Nephron progenitor cell (in vitro differentiated cells): Measurements from ENCODE around the gene TBL1X.

Experiments used
- DNase-seq: peaks from one replicate; pipeline ENCODE4 v3.0.0; 2021
- H3K27ac Mint-ChIP-seq: 2 replicates; pipeline ENCODE4 v1.8.0; 2021; ENCODE audit warnings: mild to moderate bottlenecking, moderate library complexity, mixed read lengths
- H3K27me3 Mint-ChIP-seq: 2 replicates; pipeline ENCODE4 v1.8.0; 2021; ENCODE audit warnings: mild to moderate bottlenecking, low read depth, mixed read lengths; ENCODE audit not compliant: poor library complexity
- H3K36me3 Mint-ChIP-seq: 2 replicates; pipeline ENCODE4 v1.8.0; 2021; ENCODE audit warnings: low read depth, mixed read lengths
- H3K4me1 Mint-ChIP-seq: 2 replicates; pipeline ENCODE4 v1.8.0; 2021; ENCODE audit warnings: mixed read lengths
- H3K4me3 Mint-ChIP-seq: 2 replicates; pipeline ENCODE4 v1.8.0; 2021; ENCODE audit warnings: mild to moderate bottlenecking, moderate library complexity, mixed read lengths
- H3K9me3 Mint-ChIP-seq: 2 replicates; pipeline ENCODE4 v1.8.0; 2021; ENCODE audit warnings: mild to moderate bottlenecking, moderate library complexity, mixed read lengths
- CTCF ChIP-seq: fragments of 200-600 bp; sonication (generic); IDR thresholded peaks from 2 replicates; pipeline ENCODE4 v1.5.0; 2021; ENCODE audit warnings: antibody characterized with exemption

TBL1X gene

GRCh38 chrX:9605484-9605883 is 140.6 kb downstream of the TBL1X start:
- Mint-ChIP-seq H3K27ac (no peak overlapping the region), H3K27me3 (no peaks in the 10 kb centered on the region), H3K9me3 (peaks cover 61% of the 10 kb centered on the region), H3K36me3 (peaks cover 38% of the 10 kb centered on the region), H3K4me3 (no peak overlapping the region), H3K4me1 (peaks cover 29% of the 10 kb centered on the region)
- TF ChIP-seq CTCF = no peak
- no peak for DNase-seq

GRCh38 chrX:9606971-9607370 is 142.1 kb downstream of the TBL1X start:
- no peak for DNase-seq
- Mint-ChIP-seq H3K4me3 (no peak overlapping the region), H3K4me1 (peaks cover 37% of the 10 kb centered on the region), H3K27me3 (no peaks in the 10 kb centered on the region), H3K27ac (no peak overlapping the region), H3K9me3 (peaks cover 49% of the 10 kb centered on the region), H3K36me3 (peaks cover 38% of the 10 kb centered on the region)
- TF ChIP-seq CTCF = no peak

GRCh38 chrX:9609499-9609898 is 144.6 kb downstream of the TBL1X start:
- TF ChIP-seq CTCF = no peak
- Mint-ChIP-seq H3K4me1 (peaks cover 37% of the 10 kb centered on the region), H3K4me3 (no peak overlapping the region), H3K9me3 (peaks cover 34% of the 10 kb centered on the region), H3K27me3 (no peaks in the 10 kb centered on the region), H3K27ac (peak overlapping the region; percentile 34), H3K36me3 (peaks cover 19% of the 10 kb centered on the region)
- DNase-seq = no peak

- TF ChIP-seq CTCF = no peak
- Mint-ChIP-seq H3K27ac (no peak overlapping the region), H3K4me1 (peaks cover 37% of the 10 kb centered on the region), H3K27me3 (no peaks in the 10 kb centered on the region), H3K36me3 (peaks cover 15% of the 10 kb centered on the region), H3K9me3 (peaks cover 31% of the 10 kb centered on the region), H3K4me3 (no peak overlapping the region)
- DNase-seq = no peak
Observed at GRCh38 chrX:9609987-9610386, 145.1 kb downstream of the TBL1X start.

- DNase-seq = no peak
- TF ChIP-seq CTCF = no peak
- peaks cover 17% of the 10 kb centered on the region for H3K36me3 Mint-ChIP-seq
- peaks cover 37% of the 10 kb centered on the region for H3K4me1 Mint-ChIP-seq
- peaks cover 29% of the 10 kb centered on the region for H3K9me3 Mint-ChIP-seq
- no peaks in the 10 kb centered on the region for H3K27me3 Mint-ChIP-seq
- H3K4me3 Mint-ChIP-seq = no peak overlapping the region
- peak overlapping the region; percentile 85 for H3K27ac Mint-ChIP-seq
Observed at GRCh38 chrX:9610771-9611392, 146.0 kb downstream of the TBL1X start.

- H3K9me3 Mint-ChIP-seq = peaks cover 25% of the 10 kb centered on the region
- DNase-seq = no peak
- TF ChIP-seq CTCF = no peak
- H3K4me1 Mint-ChIP-seq = peaks cover 36% of the 10 kb centered on the region
- no peaks in the 10 kb centered on the region for H3K27me3 Mint-ChIP-seq
- no peak overlapping the region for H3K27ac Mint-ChIP-seq
- H3K36me3 Mint-ChIP-seq = peaks cover 19% of the 10 kb centered on the region
- H3K4me3 Mint-ChIP-seq = no peak overlapping the region
Observed at GRCh38 chrX:9611436-9612145, 146.7 kb downstream of the TBL1X start.
